Rectal smooth muscle tissue (tissue), 1 donor: ENCODE data around the gene MED6.

Experiments used
- H3K27ac ChIP-seq: one replicate; pipeline ENCODE4 v1.7.0; 2013; ENCODE audit warnings: low read depth, low read length, inconsistent platforms
- H3K27me3 ChIP-seq: one replicate; pipeline ENCODE4 v1.7.0; 2013; ENCODE audit warnings: low read length; ENCODE audit not compliant: control insufficient read depth, insufficient read depth
- H3K36me3 ChIP-seq: one replicate; pipeline ENCODE4 v1.7.0; 2013; ENCODE audit warnings: low read length; ENCODE audit not compliant: control insufficient read depth, insufficient read depth
- H3K4me1 ChIP-seq: one replicate; pipeline ENCODE4 v1.7.0; 2013; ENCODE audit warnings: low read length; ENCODE audit not compliant: control insufficient read depth, insufficient read depth
- H3K4me3 ChIP-seq: one replicate; pipeline ENCODE4 v1.7.0; 2013; ENCODE audit warnings: low read length
- H3K9ac ChIP-seq: one replicate; pipeline ENCODE4 v1.7.0; 2013; ENCODE audit warnings: low read length

Gene MED6

GRCh38 chr14:70585231-70585630 lies 15.2 kb downstream of the MED6 start:
- H3K36me3 ChIP-seq, result peaks cover 28% of the 10 kb centered on the region
- H3K4me1 ChIP-seq, result no peaks in the 10 kb centered on the region

GRCh38 chr14:70576891-70577290 lies 23.6 kb downstream of the MED6 start:
- Histone ChIP-seq H3K36me3 (peaks cover 4% of the 10 kb centered on the region), H3K4me1 (no peaks in the 10 kb centered on the region), H3K9ac (no peak overlapping the region), H3K27me3 (no peaks in the 10 kb centered on the region), H3K4me3 (no peak overlapping the region), H3K27ac (no peak overlapping the region)

More at GRCh38 chr14:70585231-70585630, 15.2 kb downstream of the MED6 start:
- Histone ChIP-seq H3K27ac (no peak overlapping the region), H3K27me3 (no peaks in the 10 kb centered on the region), H3K9ac (no peak overlapping the region), H3K4me3 (no peak overlapping the region)

GRCh38 chr14:70573050-70573449 lies 27.4 kb downstream of the MED6 start:
- H3K27ac ChIP-seq, result no peak overlapping the region
- H3K27me3 ChIP-seq, result no peaks in the 10 kb centered on the region
- no peak overlapping the region for H3K9ac ChIP-seq
- no peaks in the 10 kb centered on the region for H3K36me3 ChIP-seq
- H3K4me1 ChIP-seq, result no peaks in the 10 kb centered on the region
- H3K4me3 ChIP-seq, result no peak overlapping the region

DNA sequence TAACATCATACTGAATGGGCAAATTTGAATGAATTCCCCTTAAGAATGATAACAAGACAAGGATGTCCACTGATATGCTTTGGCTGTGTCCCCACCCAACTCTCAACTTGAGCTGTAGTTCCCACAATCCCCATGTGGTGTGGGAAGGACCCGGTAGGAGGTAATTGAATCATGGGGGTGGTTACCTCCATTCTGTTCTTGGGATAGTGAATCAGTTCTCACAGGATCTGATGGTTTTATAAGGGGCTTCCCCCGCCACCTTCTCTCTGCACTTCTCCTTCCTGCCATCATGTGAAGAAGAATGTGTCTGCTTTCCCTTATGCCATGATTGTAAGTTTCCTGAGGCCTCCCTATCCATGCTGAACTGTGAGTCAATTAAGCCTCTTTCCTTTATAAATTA lies 29.3 kb downstream of the MED6 start:
- Histone ChIP-seq H3K4me1 (no peaks in the 10 kb centered on the region), H3K9ac (no peak overlapping the region), H3K36me3 (no peaks in the 10 kb centered on the region), H3K27me3 (no peaks in the 10 kb centered on the region), H3K4me3 (no peak overlapping the region), H3K27ac (no peak overlapping the region)

- H3K27ac ChIP-seq, result no peak overlapping the region
- H3K27me3 ChIP-seq, result no peaks in the 10 kb centered on the region
- H3K4me1 ChIP-seq, result no peaks in the 10 kb centered on the region
- no peak overlapping the region for H3K4me3 ChIP-seq
- H3K36me3 ChIP-seq, result peaks cover 10% of the 10 kb centered on the region
- no peak overlapping the region for H3K9ac ChIP-seq
Observed at GRCh38 chr14:70567791-70568190, 32.7 kb downstream of the MED6 start.

GRCh38 chr14:70563869-70564268 lies 36.6 kb downstream of the MED6 start:
- H3K27me3 ChIP-seq, result no peaks in the 10 kb centered on the region
- H3K9ac ChIP-seq, result no peak overlapping the region
- no peak overlapping the region for H3K27ac ChIP-seq
- peaks cover 14% of the 10 kb centered on the region for H3K36me3 ChIP-seq
- H3K4me1 ChIP-seq, result no peaks in the 10 kb centered on the region
- no peak overlapping the region for H3K4me3 ChIP-seq

GRCh38 chr14:70563417-70563816 lies 37.0 kb downstream of the MED6 start:
- no peaks in the 10 kb centered on the region for H3K27me3 ChIP-seq
- H3K36me3 ChIP-seq, result peaks cover 14% of the 10 kb centered on the region
- H3K4me3 ChIP-seq, result no peak overlapping the region
- H3K27ac ChIP-seq, result no peak overlapping the region
- no peaks in the 10 kb centered on the region for H3K4me1 ChIP-seq
- H3K9ac ChIP-seq, result no peak overlapping the region

DNA sequence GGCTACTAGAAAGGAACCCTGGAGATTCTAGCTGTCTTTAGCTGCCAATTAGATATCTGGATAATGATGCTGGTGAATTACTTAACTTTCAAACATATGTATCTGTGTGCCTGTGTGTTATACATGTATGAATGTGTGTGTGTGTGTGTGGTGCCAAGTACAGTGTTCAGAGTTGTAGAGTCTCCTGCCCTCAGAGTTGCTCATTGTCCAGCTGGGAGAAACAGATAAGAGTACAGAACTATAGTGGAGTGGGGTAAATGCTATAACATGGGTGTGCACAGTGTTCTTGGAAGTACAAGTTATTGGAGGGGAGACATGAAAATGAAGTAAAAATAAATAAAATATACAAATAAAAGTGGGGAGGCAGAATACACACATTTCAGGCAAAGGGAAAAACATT lies 42.1 kb downstream of the MED6 start:
- Histone ChIP-seq H3K9ac (no peak overlapping the region), H3K4me3 (no peak overlapping the region), H3K4me1 (no peaks in the 10 kb centered on the region), H3K36me3 (peaks cover 5% of the 10 kb centered on the region), H3K27me3 (no peaks in the 10 kb centered on the region), H3K27ac (no peak overlapping the region)

GRCh38 chr14:70555890-70556289 lies 44.6 kb downstream of the MED6 start:
- H3K9ac ChIP-seq, result no peak overlapping the region

DNA sequence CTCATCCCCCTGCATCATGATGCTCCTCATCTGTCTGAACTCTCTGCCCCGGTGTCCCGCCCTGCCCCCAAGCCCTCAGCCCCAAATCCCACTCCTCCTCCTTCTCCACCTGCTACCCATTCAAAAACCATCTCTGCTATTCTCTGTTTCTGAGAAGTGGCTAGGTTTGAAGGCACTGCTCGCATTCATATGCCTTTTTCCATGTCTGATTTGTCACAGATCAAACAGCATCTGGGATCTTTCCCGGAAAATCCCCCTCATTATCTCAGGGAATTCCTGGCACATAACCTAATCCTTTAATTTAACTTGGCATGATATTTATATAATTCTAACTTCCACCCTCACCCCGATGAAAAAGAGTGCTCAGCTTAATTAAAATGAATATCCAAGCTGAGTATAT lies 62.4 kb downstream of the MED6 start:
- no peaks in the 10 kb centered on the region for H3K4me1 ChIP-seq
- H3K9ac ChIP-seq, result no peak overlapping the region
- H3K27me3 ChIP-seq, result no peaks in the 10 kb centered on the region
- H3K27ac ChIP-seq, result no peak overlapping the region
- H3K36me3 ChIP-seq, result peaks cover 4% of the 10 kb centered on the region
- H3K4me3 ChIP-seq, result no peak overlapping the region

More at GRCh38 chr14:70555890-70556289, 44.6 kb downstream of the MED6 start:
- H3K4me1 ChIP-seq, result no peaks in the 10 kb centered on the region
- H3K36me3 ChIP-seq, result peaks cover 4% of the 10 kb centered on the region
- H3K27ac ChIP-seq, result no peak overlapping the region
- H3K4me3 ChIP-seq, result peak overlapping the region; percentile 3
- H3K27me3 ChIP-seq, result no peaks in the 10 kb centered on the region

DNA sequence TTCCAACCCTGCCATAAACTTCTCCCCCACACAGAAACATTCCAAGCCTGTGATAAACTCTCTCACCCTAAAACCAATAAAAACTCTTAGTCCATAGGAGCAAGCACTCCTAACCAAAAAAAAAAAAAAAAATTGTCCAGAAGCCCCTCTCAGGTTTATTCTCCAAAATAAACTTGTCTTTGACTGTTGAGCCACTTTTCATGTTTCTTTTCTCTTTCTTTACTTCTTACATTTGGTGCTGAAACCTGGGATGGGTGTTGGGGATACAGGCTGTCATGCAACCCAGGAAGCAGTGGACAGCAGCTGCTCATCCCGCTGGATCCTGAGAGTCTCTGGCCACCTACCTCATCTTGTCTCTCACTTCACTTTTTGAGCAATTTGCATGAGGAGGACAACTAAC lies 63.6 kb downstream of the MED6 start:
- no peak overlapping the region for H3K9ac ChIP-seq
- no peaks in the 10 kb centered on the region for H3K4me1 ChIP-seq
- no peak overlapping the region for H3K27ac ChIP-seq
- H3K36me3 ChIP-seq, result peaks cover 4% of the 10 kb centered on the region
- no peaks in the 10 kb centered on the region for H3K27me3 ChIP-seq
- H3K4me3 ChIP-seq, result no peak overlapping the region

GRCh38 chr14:70534904-70535303 lies 65.6 kb downstream of the MED6 start, which contains the start of gene ADAM20:
Gene ADAM20 (minus strand): TSS chr14:70535004. CDS start chr14:70524757, 10,247 bp downstream.
- no peak within 1 kb of the TSS for H3K9ac ChIP-seq
- no peak within 1 kb of the TSS for H3K4me3 ChIP-seq
- H3K36me3 ChIP-seq, result peaks cover 4% of the 10 kb centered on the region
- no peak within 1 kb of the TSS for H3K27ac ChIP-seq
- no peaks in the 10 kb centered on the region for H3K27me3 ChIP-seq
- H3K4me1 ChIP-seq, result no peaks in the 10 kb centered on the region
